GM18499 (cell line): ENCODE results near the gene PARP12.

Source experiments
- ATAC-seq: cut with Tn5 transposase; IDR thresholded peaks from one replicate; pipeline ENCODE4 v1.9.1; 2021; ENCODE audit warnings: moderate number of reproducible peaks; ENCODE audit not compliant: insufficient read depth, unreplicated experiment

PARP12 gene

GRCh38 chr7:140017543-140017942, 45.2 kb downstream of the PARP12 start:
- ATAC-seq, result no peak

- no peak for ATAC-seq
Measured at GRCh38 chr7:140017034-140017433, 45.7 kb downstream of the PARP12 start.

GRCh38 chr7:140016540-140016939, 46.2 kb downstream of the PARP12 start:
- ATAC-seq, result no peak

- ATAC-seq, result no peak
Measured at GRCh38 chr7:140015471-140015970, 47.2 kb downstream of the PARP12 start.

GRCh38 chr7:140014123-140014522, 48.6 kb downstream of the PARP12 start:
- no peak for ATAC-seq

- no peak for ATAC-seq
Measured at GRCh38 chr7:140013676-140014075, 49.1 kb downstream of the PARP12 start.

- no peak for ATAC-seq
Measured at GRCh38 chr7:140010194-140010895, 52.4 kb downstream of the PARP12 start.

GRCh38 chr7:140009735-140010134, 53.0 kb downstream of the PARP12 start:
- no peak for ATAC-seq

- ATAC-seq, result no peak
Measured at GRCh38 chr7:140008755-140009610, 53.8 kb downstream of the PARP12 start.

GRCh38 chr7:140007051-140007690, 55.6 kb downstream of the PARP12 start:
- no peak for ATAC-seq

- ATAC-seq, result no peak
Measured at GRCh38 chr7:140006600-140006999, 56.2 kb downstream of the PARP12 start.

- ATAC-seq, result no peak
Measured at GRCh38 chr7:140005754-140006503, 56.8 kb downstream of the PARP12 start.

- no peak for ATAC-seq
Measured at GRCh38 chr7:140005341-140005740, 57.4 kb downstream of the PARP12 start.

GRCh38 chr7:140004672-140005071, 58.1 kb downstream of the PARP12 start:
- ATAC-seq, result no peak

- ATAC-seq, result no peak
Measured at GRCh38 chr7:140003913-140004382, 58.8 kb downstream of the PARP12 start.

- no peak for ATAC-seq
Measured at GRCh38 chr7:140000666-140001268, 62.0 kb downstream of the PARP12 start.

GRCh38 chr7:139999516-139999915, 63.2 kb downstream of the PARP12 start:
- ATAC-seq, result no peak

GRCh38 chr7:139998572-139998971, 64.2 kb downstream of the PARP12 start:
- no peak for ATAC-seq

- no peak for ATAC-seq
Measured at GRCh38 chr7:139995017-139995915, 67.5 kb downstream of the PARP12 start.
